OCI-M1 (cell line): ENCODE results near the gene SLC25A17.

Experiments used
- DNase-seq: peaks from one replicate; lab custom pipeline; 2025; lab: John Stamatoyannopoulos, UW

Gene SLC25A17

GRCh38 chr22:40758390-40758789, 60.8 kb downstream of the SLC25A17 start:
- DNase-seq: no peak

DNA sequence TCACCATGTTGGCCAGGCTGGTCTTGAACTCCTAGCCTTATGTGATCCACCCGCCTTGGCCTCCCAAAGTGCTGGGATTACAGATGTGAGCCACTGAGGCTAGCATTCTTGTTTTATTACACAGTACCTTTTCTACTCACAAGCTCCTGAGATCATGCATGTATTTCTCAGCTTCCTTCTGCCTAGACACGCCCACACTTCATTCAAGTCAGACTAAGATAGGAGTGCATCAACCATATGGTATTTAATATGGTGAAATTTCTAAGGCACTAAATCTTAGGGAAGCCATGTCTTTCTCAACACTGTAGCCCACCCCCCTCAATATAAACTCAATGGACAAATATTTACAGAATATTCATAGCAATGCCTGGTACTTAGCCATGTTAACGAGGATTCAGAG, 62.1 kb downstream of the SLC25A17 start:
- DNase-seq: no peak

- DNase-seq: no peak
Observed at GRCh38 chr22:40753114-40753513, 66.0 kb downstream of the SLC25A17 start.

DNA sequence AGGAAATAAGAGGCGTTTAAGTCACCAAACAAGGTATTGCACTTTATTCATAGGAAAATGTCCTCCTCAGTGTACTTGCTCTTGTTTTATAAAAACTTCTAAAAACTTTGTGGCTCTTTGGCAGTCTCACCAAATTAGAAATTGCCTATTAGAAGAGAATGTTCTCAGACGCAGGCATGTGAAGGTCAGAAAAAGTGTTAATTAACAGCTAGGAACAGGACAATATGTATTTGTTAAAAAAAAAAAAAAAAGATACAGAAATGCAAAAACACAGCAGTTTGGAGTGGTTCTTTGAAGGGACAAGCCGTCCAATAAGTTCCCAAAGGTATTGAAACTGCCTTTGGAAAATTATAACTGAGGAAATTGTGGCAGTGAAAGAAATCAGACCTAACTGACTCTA, 67.9 kb downstream of the SLC25A17 start:
- no peak for DNase-seq

GRCh38 chr22:40749829-40750228, 69.3 kb downstream of the SLC25A17 start:
- no peak for DNase-seq

DNA sequence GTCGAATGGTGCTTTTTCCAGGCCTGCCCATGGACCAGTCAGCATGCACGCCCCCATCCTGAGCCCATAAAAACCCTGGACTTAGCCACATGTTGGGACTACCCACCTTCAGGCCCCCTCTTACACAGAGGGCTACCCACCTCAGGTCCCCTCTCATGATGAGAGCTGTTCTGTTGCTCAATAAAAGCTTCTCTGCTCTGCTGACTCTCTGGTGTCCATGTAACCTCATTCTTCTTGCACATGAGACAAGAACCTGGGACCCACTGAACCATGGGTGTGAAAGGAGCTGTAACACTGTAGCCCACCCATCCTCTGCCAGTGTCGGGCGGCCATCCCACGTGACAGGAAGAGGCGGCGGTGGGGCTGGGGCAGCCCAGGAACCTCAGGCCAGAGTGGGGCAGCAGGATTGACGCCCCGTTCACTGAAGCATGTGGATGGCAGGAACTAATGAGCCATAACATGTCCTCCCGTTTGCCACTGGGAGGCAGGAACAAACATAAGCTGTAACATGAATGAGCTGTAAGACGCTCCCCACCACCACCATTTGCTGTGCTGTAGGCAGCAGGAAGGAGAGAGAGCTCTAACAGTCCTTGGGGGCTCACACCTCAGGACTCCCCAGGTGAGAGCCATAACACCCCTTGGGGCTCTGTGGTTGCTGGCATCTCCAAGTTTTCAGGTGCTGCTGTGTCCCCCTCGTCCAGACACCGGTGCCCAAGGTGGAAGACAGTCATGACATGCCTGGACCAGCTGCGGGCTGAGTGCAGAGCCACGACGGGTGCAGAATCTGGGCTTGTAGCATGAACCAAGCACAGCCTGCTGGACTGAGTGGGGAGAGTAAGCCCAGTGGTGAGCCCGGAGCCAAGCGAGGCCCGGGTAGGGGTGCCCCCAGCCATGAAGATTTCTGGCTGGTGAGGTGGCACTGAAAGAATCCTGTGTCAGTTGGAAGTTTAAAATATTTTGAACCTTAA, 70.5 kb downstream of the SLC25A17 start:
- no peak for DNase-seq

GRCh38 chr22:40747361-40747760, 71.8 kb downstream of the SLC25A17 start:
- DNase-seq: no peak

- no peak for DNase-seq
Observed at GRCh38 chr22:40746428-40747220, 72.5 kb downstream of the SLC25A17 start.

DNA sequence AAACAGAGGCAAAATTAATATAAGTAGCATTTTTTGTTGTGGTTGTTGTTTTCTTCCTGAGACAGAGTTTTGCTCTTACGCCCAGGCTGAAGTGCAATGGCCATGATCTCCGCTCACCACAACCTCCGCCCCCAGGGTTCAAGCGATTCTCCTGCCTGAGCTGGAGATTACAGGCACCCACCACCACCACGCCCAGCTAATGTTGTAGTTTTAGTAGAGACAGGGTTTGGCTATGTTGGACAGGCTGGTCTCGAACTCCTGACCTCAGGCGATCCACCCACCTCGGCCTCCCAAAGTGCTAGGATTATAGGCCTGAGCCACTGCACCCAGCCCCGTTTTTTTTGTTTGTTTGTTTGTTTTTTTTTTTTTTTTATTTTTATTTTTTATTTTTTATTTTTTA, 75.4 kb downstream of the SLC25A17 start:
- DNase-seq: no peak

DNA sequence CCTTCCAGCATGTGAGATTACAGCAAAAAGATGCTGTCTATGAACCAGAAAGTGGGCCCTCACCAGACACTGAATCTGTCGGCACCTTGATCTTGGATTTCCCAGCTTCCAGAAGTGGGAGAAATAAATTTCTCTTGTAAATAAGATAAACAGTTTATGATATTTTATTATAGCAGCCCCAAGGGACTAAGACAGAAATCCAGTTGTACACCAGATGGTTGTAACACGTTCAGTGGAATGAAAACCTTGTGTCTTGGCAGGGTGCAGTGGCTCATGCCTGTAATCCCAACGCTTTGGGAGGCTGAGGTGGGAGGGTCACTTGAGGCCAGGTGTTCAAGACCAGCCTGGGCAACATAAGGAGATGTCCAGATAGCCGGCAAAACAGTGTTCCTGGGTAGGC, 78.0 kb downstream of the SLC25A17 start:
- DNase-seq: no peak

DNA sequence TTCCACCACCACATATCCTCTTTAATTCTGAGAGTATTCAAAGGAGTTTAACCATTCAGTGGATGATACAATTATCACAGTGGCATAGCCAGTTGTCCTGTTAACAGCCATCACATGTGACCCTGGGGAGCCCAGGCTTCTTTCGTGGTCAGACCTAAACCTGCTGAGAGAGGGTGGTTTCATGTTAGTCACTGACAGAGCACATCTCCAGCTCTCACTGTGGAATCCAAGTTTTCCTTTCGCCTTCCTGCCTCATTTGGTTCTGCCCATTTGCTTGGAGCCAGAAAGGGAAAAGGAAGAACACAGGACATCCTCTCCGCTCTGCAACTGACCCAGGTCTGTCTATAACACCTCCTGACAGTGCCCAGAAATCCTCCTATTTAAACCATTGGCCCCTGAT, 79.4 kb downstream of the SLC25A17 start:
- no peak for DNase-seq

- no peak for DNase-seq
Observed at GRCh38 chr22:40733919-40734318, 85.2 kb downstream of the SLC25A17 start.

- DNase-seq: no peak
Observed at GRCh38 chr22:40732999-40733292, 86.2 kb downstream of the SLC25A17 start.

DNA sequence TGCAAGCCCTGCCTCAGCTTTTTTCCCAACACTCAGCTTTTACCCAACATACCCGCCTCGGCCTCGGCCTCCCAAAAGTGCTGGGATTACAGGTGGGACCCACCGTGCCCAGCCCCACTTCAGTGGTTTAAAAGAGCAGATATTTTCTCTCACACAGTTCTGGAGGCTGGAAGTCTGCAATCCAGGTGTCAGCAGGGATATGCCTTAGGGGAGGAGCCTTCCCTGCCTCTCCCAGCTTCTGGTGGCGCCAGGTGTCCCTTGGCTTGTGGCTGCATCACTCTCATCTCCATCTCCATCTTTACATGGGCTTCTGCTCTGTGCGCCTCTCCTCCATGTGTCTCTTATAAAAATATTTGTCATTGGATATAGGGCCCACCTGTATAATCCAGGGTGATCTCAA, 89.9 kb downstream of the SLC25A17 start:
- no peak for DNase-seq

GRCh38 chr22:40728731-40729189, 90.4 kb downstream of the SLC25A17 start:
- no peak for DNase-seq

DNA sequence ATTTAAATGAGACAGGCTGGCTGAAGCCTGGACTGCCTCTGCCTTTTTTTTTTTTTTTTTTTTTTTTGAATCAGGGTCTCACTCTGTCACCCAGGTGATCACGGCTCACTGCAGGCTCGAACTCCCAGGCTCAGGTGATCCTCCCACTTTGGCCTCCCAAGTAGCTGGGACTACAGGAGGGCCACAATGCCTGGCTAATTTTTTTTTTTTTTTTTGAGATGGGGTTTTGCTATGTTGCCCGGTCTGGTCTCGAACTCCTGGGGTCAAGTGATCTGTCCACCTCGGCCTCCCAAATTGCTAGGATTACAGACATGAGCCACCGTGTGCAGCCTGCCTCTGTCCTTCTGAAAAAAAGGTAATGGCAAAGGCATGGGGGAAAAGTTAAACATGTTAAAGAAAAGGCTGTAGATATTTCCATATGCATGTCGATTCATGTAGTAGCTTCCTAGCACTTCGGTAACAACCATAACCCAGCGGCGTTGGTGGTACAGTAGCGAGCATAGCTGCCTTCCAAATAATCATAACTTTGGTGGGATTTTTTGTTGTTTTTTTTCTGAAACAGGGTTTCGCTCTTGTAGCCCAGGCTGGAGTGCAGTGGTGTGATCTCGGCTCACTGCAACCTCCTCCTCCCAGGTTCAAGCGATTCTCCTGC, 91.1 kb downstream of the SLC25A17 start:
- DNase-seq: no peak

GRCh38 chr22:40727070-40727963, 91.8 kb downstream of the SLC25A17 start:
- no peak for DNase-seq

- peak; percentile 94 for DNase-seq
Observed at GRCh38 chr22:40726514-40726913, 92.6 kb downstream of the SLC25A17 start.

GRCh38 chr22:40723396-40723933, 95.7 kb downstream of the SLC25A17 start:
- DNase-seq: no peak

DNA sequence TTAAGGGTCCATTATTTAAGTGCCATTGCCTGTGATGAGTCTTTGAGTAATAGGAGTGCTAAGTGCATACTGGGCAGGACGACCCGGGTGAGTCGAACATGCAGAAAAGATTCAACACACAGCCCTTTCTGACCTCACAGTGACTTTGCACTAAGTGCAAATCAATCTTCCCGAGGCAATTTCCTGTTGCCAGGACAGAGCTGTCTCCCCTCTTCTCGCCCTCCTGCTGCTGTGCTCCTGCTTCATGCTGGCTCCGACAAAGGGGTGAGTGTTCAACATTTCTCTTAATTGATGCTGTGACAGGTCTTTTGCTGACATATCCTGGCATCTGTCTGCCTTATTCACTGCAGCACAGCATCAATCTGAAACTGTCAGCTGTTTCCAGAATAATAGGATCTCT, 97.9 kb downstream of the SLC25A17 start:
- DNase-seq: peak; percentile 54

- DNase-seq: no peak
Observed at GRCh38 chr22:40720538-40721256, 98.4 kb downstream of the SLC25A17 start.
